Activated T-cell treated with anti-CD3 and anti-CD28 coated beads, Interleukin-2, amount 50 U/mL, for 48 hours (primary cell): ENCODE results near the gene SLC16A2.

Source experiments
- DNase-seq, 2 experiments: peaks; one replicate each; pipeline ENCODE4 v3.0.0-alpha.2; 2020

Gene SLC16A2

DNA sequence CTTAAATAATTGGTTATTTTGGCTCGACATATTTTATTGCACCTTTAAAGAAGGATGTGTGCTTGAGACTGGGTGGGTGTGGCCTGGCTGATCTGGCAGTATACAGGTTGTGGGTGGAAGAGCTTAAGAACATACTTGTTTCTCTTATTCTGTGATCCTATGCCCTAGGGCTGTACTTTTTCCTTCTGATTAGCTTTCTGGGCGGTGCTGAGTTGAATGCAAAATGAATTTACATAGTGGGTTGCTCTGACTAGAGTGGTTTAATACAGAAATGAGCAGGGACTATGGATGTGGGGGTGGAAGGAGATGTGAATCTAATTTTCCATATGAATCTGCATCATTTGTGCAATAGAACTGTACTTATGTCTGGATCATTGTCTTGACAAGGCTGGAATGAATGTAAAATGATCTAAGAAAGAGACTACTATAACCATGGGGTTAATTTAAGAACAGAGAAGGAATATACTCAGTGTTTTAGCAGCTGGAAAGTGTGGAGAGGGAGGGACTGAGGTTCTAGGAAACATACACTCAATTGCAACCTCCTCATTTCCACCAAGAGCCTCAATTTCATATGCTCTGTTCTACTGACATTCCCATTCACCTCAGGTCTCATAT lies 119.4 kb downstream of the SLC16A2 start:
- DNase-seq: peak in 1 of 2 experiments; percentile 26

DNA sequence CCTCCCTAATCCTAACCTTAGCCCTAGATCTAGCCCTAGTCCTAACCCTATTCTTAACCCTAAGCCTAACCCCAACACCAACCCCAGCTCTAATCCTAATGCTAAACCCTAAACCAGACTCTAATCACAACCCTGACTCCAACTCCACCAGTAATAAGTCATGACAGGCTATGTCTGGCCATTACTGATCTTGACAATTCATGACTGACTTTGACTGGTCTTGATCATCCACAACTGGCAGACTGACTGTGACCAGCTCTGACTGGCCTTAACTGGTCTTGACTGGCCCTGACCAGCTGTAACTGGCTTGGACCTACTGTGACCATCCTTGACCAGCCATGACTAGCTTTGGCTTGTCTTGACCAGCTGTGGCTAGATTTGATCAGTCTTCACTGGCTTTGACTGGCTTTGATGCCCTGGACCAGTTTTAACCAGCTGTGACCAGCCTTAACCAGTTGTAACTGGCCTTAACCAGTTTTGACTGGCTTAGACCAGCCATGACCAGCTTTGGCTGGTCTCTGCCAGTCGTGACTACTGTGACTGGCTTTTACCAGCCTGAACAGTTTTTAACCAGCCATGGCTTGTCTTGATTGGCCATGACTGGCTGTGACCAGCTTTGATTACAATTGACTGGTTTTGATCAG lies 124.7 kb downstream of the SLC16A2 start:
- peak in 1 of 2 experiments; percentile 12 for DNase-seq

DNA sequence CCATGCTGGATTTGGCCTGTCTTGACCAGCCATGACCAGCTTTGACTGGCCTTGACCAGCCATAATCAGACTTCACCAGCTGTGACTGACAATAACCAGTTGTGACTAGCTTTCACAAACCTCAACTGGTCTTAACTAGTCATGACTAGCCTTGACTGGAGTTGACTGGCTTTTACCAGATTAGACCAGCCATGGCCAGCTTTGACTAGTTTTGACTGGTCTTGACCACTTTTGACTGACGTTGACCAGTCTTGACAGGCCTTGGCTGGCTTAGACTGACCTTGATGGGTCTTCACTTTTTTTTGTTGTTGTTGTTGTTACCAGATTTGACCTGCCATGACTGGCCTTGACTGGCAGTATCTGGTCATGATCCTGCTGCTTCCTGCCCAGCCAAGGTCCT lies 125.7 kb downstream of the SLC16A2 start:
- no peak for DNase-seq

DNA sequence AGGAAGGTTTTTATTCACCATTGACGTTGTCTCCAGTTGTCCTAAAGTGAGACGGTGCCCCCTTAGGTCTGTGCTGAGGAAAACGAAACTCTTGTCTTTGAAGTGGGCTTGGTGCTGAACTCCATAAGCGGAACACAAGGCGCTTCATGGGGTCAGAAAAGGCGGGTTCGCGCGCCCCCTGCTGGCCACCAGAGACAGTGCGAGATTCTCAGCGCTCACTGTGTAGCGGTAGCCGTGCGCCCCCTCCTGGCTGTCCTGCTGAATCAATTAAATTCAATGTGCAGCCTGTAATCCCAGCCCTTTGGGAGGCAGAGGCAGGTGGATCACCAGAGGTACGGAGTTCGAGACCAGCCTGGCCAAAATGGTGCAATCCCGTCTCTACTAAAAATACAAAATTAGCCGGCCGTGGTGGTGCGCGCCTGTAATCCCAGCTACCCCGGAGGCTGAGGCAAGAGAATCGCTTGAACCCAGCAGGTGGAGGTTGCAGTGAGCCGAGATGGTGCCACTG lies 129.1 kb downstream of the SLC16A2 start:
- DNase-seq: peak; percentile 91 to 92

DNA sequence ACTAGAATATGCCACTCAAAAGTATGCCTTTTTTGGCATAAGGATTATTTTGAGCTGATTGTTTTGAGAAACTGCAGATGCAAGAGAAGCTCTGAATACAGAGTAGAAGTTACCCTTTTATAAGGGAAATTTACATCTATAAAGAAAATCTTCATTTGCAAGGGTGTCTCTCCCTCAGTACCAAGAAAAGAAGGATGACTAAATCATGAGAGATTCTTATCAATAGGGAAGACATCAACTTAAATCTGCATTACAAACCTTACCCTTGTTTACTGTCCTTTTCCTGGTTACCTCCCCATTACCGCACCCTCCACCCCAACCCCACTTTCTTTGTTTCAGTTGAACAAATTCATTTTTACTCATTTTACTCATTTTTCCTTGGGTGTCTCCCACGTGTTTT lies 130.6 kb downstream of the SLC16A2 start:
- DNase-seq: no peak

DNA sequence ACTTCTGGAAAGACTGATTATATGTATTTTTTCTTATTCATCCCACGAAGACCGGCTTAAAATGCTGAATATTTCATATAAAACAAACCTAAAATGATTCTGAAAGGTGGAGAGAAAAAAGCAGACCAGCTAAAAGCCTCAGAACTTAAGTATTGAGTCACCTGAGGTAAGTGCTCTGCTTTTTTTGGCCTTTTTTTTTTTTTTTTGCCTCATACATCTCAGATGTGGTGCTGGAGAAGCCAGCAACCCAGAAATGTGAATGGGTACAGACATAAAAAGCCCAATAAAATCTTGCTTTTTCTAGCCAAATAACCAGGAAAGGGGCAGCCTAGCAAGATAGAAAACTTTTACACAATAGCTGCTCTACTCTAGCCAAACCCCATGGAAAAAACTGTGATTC lies 136.1 kb downstream of the SLC16A2 start:
- DNase-seq: no peak

DNA sequence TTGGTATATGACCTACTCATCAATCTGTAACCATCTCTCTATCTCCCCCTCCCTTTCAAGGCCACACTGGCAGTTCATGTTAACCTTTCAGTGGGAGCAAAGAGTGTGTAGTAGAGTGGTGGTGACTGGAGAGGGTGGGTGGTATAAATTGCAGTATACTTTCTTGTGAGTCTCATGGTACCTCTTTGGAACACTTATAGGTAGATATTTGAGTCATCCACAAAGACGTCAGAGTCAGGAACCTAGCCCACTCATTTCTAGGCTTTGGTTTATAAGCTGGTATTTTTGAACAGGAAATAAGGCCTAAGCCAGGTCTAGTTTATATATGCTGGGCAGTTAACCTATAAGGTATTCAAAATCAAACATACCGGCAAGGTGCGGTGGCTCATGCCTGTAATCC lies 156.8 kb downstream of the SLC16A2 start:
- peak; percentile 29 to 30 for DNase-seq

DNA sequence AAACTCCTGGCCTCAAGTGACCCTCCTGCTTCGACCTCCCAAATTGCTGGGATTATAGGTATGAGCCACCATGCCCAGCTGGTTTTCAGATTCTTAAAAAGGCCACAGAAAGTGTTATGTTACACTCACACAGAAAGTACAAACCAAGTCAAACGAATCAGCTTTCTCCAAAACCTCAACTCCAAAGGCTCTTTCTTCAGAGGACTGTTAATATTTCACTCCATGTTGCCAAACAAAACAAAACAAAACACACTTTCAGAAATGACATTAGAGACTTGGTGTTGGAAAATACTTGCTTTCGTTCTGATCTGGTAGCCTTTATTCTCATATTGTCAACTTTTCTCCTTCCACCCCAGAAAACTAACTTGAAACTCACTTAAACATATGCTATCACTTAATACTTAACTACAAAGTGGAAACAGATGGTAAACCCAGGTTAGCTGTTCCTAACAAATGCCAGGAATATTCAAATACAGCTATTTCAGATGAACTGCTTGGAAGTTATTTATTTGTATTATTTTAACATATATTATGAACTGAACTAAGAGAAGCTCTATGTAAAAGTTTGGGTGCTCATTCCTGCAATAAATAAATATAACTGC lies 158.4 kb downstream of the SLC16A2 start:
- DNase-seq: no peak
